Fibroblast of villous mesenchyme (primary cell): ENCODE measurements around the gene ZNF19. TPM values are rescaled to one million over a fixed set of nuclear protein-coding genes. Genes with fewer than 3 reads are reported as not detected.

ENCODE experiments used
- DNase-seq: peaks from one replicate; pipeline ENCODE4 v3.0.0-alpha.2; 2010; ENCODE audit warnings: low read depth
- H3K4me3 ChIP-seq: 2 replicates; pipeline ENCODE4 v1.5.1; 2011; ENCODE audit warnings: low read depth, mild to moderate bottlenecking, low read length
- total RNA-seq: library from RNA; depleted of rRNA; stranded (reverse); fragments of >200 nt; gene quantifications from 2 replicates; pipeline ENCODE4 v1.2.3, GENCODE V29; 2012
- TF ChIP-seq, protein P1 (sequence below): IDR thresholded peaks from 2 replicates; pipeline ENCODE4 v1.5.1; 2012; ENCODE audit warnings: low read depth, mild to moderate bottlenecking, low read length; ENCODE audit not compliant: insufficient read depth

Gene ZNF19
- total RNA-seq, 1 donor = 2.2 TPM

DNA sequence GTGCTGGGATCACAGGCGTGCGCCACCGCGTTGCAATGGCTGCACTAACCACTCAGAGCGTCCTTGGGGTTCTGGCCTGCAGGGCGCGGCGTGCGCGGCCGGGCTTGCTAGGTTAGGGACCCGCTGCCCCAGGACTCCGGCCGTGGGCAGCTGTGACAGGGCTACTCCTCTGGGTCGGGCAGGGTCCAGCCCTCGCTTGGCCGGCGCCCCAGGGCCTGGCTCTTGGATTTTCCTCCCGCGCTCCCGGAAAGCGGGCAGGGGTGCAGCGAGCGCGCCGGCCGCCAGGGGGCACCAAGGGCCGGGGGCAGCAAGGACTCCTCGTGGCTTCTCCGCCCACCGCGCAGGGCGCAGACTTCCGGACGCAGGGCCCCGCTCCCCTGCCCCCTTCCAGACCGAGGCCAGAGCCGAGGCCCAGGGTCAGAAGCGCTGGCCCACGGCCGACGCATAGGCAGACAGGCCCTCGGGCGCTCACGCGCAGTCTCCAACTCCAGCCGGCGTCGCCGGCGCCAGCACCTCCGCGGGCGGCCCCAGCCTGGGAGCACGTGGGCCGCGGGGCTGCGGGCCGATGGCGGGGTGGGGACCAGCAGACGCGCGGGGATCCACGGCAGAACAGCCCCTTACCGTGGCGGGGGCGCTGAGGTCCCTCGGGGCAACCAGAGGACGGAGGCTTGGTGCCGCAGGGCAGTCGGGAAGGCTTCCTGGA, 47.6 kb downstream of the ZNF19 start:
- DNase-seq = peak; percentile 8
- TF ChIP-seq, protein P1, sequence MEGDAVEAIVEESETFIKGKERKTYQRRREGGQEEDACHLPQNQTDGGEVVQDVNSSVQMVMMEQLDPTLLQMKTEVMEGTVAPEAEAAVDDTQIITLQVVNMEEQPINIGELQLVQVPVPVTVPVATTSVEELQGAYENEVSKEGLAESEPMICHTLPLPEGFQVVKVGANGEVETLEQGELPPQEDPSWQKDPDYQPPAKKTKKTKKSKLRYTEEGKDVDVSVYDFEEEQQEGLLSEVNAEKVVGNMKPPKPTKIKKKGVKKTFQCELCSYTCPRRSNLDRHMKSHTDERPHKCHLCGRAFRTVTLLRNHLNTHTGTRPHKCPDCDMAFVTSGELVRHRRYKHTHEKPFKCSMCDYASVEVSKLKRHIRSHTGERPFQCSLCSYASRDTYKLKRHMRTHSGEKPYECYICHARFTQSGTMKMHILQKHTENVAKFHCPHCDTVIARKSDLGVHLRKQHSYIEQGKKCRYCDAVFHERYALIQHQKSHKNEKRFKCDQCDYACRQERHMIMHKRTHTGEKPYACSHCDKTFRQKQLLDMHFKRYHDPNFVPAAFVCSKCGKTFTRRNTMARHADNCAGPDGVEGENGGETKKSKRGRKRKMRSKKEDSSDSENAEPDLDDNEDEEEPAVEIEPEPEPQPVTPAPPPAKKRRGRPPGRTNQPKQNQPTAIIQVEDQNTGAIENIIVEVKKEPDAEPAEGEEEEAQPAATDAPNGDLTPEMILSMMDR = peak; percentile 51
- no peak overlapping the region for H3K4me3 ChIP-seq

DNA sequence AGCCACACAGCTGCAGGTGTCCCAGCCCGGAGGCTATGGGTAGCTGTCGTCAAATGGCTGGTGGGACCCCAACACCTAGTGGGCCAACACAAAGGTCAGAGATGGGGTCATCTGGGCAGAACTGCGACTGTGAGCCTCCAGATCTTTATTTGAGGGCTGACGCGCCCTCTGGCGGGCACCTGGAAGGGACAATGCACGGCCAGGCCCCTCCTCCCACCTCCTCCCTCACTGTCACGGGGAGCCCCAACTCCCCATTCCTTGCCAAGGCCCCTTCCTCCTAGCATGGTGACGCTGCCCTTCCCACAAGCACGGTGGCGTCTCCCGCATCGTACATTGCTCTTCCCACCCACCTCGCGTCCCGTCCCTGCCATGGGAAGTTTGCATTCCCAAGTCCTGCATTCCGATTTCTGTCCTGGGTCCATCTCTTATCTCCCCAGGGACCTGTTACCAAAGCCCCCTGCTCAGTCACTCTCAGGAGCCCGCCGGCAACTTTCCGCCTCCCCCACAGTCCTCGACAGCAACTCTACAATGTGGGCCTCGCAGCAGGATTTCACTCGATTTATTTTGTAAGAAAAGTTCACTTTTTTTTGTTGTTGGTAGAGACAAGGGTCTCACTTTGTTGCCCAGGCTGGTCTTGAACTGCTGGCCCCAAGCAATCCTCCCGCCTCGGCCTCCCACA, 48.3 kb downstream of the ZNF19 start:
- DNase-seq = no peak
- TF ChIP-seq, protein P1 = peak; percentile 37
- no peak overlapping the region for H3K4me3 ChIP-seq

DNA sequence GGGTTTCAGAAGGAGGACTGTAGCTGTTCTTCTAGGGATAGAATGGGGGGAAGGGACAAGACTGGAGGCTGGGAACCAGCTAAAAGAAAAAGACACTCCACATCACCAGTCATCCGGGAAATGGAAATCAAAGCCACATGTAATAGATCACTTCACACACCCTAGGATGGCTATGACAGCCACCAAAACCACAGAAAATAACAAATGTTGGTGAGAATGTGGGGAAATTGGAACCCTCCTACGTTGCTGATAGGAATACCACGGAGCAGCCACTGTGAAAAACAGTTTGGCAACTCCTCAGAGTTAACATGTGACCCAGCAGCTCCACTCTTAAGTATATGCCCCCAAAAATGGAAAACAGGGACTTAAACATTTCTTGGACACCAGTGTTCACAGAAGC, 49.6 kb downstream of the ZNF19 start:
- peak; percentile 10 for DNase-seq

DNA sequence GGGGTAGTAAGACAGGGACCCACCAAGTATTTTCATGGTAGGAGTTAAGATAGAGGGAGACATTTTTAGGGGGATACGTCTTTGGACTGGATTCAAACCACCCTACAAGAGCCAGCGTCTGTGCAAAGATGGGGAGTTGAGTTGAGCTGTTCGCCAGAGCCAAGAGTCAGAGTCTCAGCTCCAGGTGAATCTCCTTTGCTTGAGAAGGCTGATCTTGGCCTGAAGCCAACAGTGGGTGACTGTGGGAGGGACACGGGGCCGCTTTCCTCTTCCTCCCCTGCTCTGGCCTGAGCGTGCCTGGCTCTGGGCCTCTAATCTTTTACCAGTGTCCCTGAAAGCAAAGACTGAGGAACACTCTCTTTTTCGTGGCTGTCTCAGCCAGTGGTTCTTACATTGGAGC, 52.7 kb downstream of the ZNF19 start:
- DNase-seq = no peak
- TF ChIP-seq, protein P1 = no peak
- H3K4me3 ChIP-seq = no peak overlapping the region

More for the DNA sequence above, 49.6 kb downstream of the ZNF19 start:
- no peak overlapping the region for H3K4me3 ChIP-seq
- TF ChIP-seq, protein P1 = no peak

DNA sequence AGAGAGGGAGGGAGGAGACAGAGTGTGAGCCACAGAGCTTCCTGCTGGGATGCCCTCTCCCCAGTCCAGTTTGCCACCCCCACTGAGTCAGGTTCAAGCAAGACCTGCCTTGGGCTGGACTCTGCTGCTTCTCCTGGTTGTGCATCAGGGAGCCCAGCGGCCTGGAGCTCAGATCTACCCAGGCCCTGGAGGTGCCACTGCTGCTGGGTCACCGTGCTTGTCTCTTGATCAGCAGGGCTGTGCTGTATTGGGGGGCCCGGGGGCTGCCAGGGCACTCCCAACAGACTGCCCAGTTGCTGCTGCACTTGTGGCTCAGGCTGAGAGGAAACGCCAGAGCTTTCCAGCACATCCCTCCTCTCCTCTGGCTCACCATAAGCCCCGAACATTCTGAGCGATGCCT, 56.2 kb downstream of the ZNF19 start:
- TF ChIP-seq, protein P1 = no peak
- H3K4me3 ChIP-seq = no peak overlapping the region
- no peak for DNase-seq

DNA sequence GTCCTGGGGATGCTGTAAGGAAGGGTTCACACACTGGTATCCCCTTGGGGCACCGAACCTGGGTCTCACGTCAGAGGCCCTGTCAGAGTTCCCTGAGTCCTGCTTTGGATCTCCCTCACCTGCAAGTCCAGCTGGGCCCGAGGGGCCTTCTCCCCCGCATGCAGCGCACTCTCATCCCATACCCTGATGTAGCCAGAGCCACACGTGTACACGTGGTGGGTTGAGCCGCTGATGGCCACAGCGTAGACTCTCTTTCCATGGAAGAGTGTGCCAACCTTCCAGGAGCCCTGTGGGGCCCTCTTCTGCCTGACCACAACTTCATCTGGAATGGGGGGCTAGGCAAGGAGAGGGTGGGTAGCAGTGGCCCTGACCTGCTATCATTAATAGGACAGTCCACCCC, 57.1 kb downstream of the ZNF19 start:
- DNase-seq = no peak
- H3K4me3 ChIP-seq = no peak overlapping the region
- TF ChIP-seq, protein P1 = no peak
